Chondrocyte (in vitro differentiated cells): ENCODE measurements around the gene PNLIP. TPM values are rescaled to one million over a fixed set of nuclear protein-coding genes. Genes with fewer than 3 reads are reported as not detected.

Source experiments
- DNase-seq: peaks from one replicate; pipeline ENCODE4 v3.0.0; 2021; ENCODE audit warnings: mixed read lengths, low spot score
- H3K27ac Mint-ChIP-seq: one replicate; pipeline ENCODE4 v1.8.0; 2021; ENCODE audit warnings: mild to moderate bottlenecking, moderate library complexity, mixed read lengths; ENCODE audit not compliant: unreplicated experiment
- H3K27me3 Mint-ChIP-seq: 2 replicates; pipeline ENCODE4 v1.8.0; 2021; ENCODE audit warnings: low read depth, mixed read lengths
- H3K36me3 Mint-ChIP-seq: 2 replicates; pipeline ENCODE4 v1.8.0; 2021; ENCODE audit warnings: low read depth, mixed read lengths
- H3K4me1 Mint-ChIP-seq: 2 replicates; pipeline ENCODE4 v1.8.0; 2021; ENCODE audit warnings: low read depth, mild to moderate bottlenecking, mixed read lengths
- H3K4me3 Mint-ChIP-seq: one replicate; pipeline ENCODE4 v1.8.0; 2021; ENCODE audit warnings: mild to moderate bottlenecking, moderate library complexity, mixed read lengths; ENCODE audit not compliant: unreplicated experiment
- H3K9me3 Mint-ChIP-seq: 2 replicates; pipeline ENCODE4 v1.8.0; 2021; ENCODE audit warnings: low read depth, mixed read lengths
- CTCF ChIP-seq: fragments of 200-600 bp; sonication (generic); IDR thresholded peaks from 2 replicates; pipeline ENCODE4 v1.5.0; 2021; ENCODE audit warnings: antibody characterized with exemption, mild to moderate bottlenecking, moderate library complexity
- total RNA-seq: library from RNA; stranded (reverse); gene quantifications from 3 replicates; pipeline ENCODE4 v1.2.1, GENCODE V29; 2021

The PNLIP gene
- total RNA-seq, 1 donor from 2014 or later: not detected

- no peak for TF ChIP-seq CTCF
These were observed 7.7 kb downstream of the PNLIP start for GRCh38 chr10:116553378-116553980.

GRCh38 chr10:116554628-116555027 lies 8.9 kb downstream of the PNLIP start:
- Mint-ChIP-seq H3K36me3 (no peaks in the 10 kb centered on the region), H3K27me3 (peaks cover 11% of the 10 kb centered on the region), H3K9me3 (no peaks in the 10 kb centered on the region), H3K4me3 (no peak overlapping the region), H3K4me1 (no peaks in the 10 kb centered on the region), H3K27ac (no peak overlapping the region)
- DNase-seq: no peak
- TF ChIP-seq CTCF: no peak

More at GRCh38 chr10:116553378-116553980, 7.7 kb downstream of the PNLIP start:
- peaks cover 7% of the 10 kb centered on the region for H3K27me3 Mint-ChIP-seq
- H3K27ac Mint-ChIP-seq: no peak overlapping the region
- DNase-seq: no peak
- no peak overlapping the region for H3K4me3 Mint-ChIP-seq
- H3K4me1 Mint-ChIP-seq: no peaks in the 10 kb centered on the region
- no peaks in the 10 kb centered on the region for H3K36me3 Mint-ChIP-seq
- no peaks in the 10 kb centered on the region for H3K9me3 Mint-ChIP-seq

- Mint-ChIP-seq H3K4me1 (no peaks in the 10 kb centered on the region), H3K27ac (no peak overlapping the region), H3K36me3 (no peaks in the 10 kb centered on the region)
These were observed 10.1 kb downstream of the PNLIP start for GRCh38 chr10:116555880-116556279.

GRCh38 chr10:116557305-116557880 lies 11.7 kb downstream of the PNLIP start:
- H3K4me1 Mint-ChIP-seq: no peaks in the 10 kb centered on the region
- no peaks in the 10 kb centered on the region for H3K9me3 Mint-ChIP-seq
- no peak overlapping the region for H3K4me3 Mint-ChIP-seq
- peaks cover 14% of the 10 kb centered on the region for H3K27me3 Mint-ChIP-seq
- H3K27ac Mint-ChIP-seq: no peak overlapping the region
- no peak for DNase-seq
- TF ChIP-seq CTCF: no peak
- no peaks in the 10 kb centered on the region for H3K36me3 Mint-ChIP-seq

More at GRCh38 chr10:116555880-116556279, 10.1 kb downstream of the PNLIP start:
- no peaks in the 10 kb centered on the region for H3K9me3 Mint-ChIP-seq
- no peak for DNase-seq
- no peak for TF ChIP-seq CTCF
- no peak overlapping the region for H3K4me3 Mint-ChIP-seq
- peaks cover 11% of the 10 kb centered on the region for H3K27me3 Mint-ChIP-seq

- no peaks in the 10 kb centered on the region for H3K9me3 Mint-ChIP-seq
- H3K27me3 Mint-ChIP-seq: peaks cover 13% of the 10 kb centered on the region
- no peak for TF ChIP-seq CTCF
- no peaks in the 10 kb centered on the region for H3K4me1 Mint-ChIP-seq
- H3K36me3 Mint-ChIP-seq: no peaks in the 10 kb centered on the region
- no peak overlapping the region for H3K4me3 Mint-ChIP-seq
- no peak overlapping the region for H3K27ac Mint-ChIP-seq
- no peak for DNase-seq
These were observed 19.8 kb downstream of the PNLIP start for GRCh38 chr10:116565534-116565933.
